WERI-Rb-1 (cell line): Measurements from ENCODE around the gene GPR15LG.
"Not testable (repeated sequence)": the region's sequence is repeated elsewhere in the genome, so short reads cannot be mapped to it uniquely, and the experiment has no call there.

Experiments used
- DNase-seq: peaks from one replicate; pipeline ENCODE4 v3.0.0-alpha.2; 2020
- H3K27ac ChIP-seq: fragments of 250-450 bp; sonication (Bioruptor Pico); 2 replicates; pipeline ENCODE4 v1.5.1; 2020; ENCODE audit warnings: mild to moderate bottlenecking, moderate library complexity
- H3K27me3 ChIP-seq: fragments of 250-450 bp; sonication (Bioruptor Pico); 2 replicates; pipeline ENCODE4 v1.5.1; 2021; ENCODE audit warnings: mild to moderate bottlenecking, low read depth, moderate library complexity; ENCODE audit not compliant: insufficient read depth, severe bottlenecking
- H3K36me3 ChIP-seq: fragments of 250-450 bp; sonication (Bioruptor Pico); 2 replicates; pipeline ENCODE4 v1.5.1; 2020; ENCODE audit warnings: mild to moderate bottlenecking, moderate library complexity
- H3K4me3 ChIP-seq: 2 replicates; pipeline ENCODE4 v1.5.1; 2011; ENCODE audit warnings: low read depth, mild to moderate bottlenecking, control low read depth, low read length
- H3K9me3 ChIP-seq: fragments of 250-450 bp; sonication (Bioruptor Pico); 2 replicates; pipeline ENCODE4 v1.5.1; 2021; ENCODE audit warnings: mild to moderate bottlenecking, moderate library complexity; ENCODE audit not compliant: severe bottlenecking
- CTCF ChIP-seq: IDR thresholded peaks from 2 replicates; pipeline ENCODE4 v1.5.1; 2011; ENCODE audit warnings: low read depth, mild to moderate bottlenecking, control low read depth, inconsistent platforms, low read length

Gene GPR15LG

DNA sequence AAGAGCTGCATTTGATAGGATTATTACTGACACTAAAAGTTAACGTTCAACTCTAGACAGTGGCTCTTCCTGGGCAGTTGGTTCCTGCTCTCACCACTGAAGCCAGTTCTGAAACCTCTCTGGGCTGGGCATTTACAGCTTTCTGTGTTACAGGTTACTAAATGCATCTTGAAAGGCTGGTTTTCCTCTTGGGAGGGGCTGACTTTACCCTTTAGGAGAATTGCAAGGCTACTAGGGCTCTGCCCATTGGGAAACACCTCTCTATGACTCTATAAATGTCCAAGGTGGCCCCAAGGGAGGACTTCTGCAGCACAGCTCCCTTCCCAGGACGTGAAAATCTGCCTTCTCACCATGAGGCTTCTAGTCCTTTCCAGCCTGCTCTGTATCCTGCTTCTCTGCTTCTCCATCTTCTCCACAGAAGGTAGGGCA, at the start of gene GPR15LG:
GPR15LG (plus strand) TSS at position 301 of the 429 bp plus-strand sequence; CDS start at position 352, 51 bp downstream.
- Histone ChIP-seq H3K27me3 (no peaks in the 10 kb centered on the region), H3K9me3 (no peaks in the 10 kb centered on the region), H3K27ac (no peak within 1 kb of the TSS), H3K4me3 (no peak within 1 kb of the TSS), H3K36me3 (no peaks in the 10 kb centered on the region)
- TF ChIP-seq CTCF, result no peak
- no peak for DNase-seq

GRCh38 chr10:84125910-84126784, 47.5 kb upstream of the GPR15LG start:
- peak; percentile 23 for DNase-seq
- not testable (repeated sequence) for H3K9me3 ChIP-seq, H3K27ac ChIP-seq, H3K36me3 ChIP-seq, H3K4me3 ChIP-seq, H3K27me3 ChIP-seq

DNA sequence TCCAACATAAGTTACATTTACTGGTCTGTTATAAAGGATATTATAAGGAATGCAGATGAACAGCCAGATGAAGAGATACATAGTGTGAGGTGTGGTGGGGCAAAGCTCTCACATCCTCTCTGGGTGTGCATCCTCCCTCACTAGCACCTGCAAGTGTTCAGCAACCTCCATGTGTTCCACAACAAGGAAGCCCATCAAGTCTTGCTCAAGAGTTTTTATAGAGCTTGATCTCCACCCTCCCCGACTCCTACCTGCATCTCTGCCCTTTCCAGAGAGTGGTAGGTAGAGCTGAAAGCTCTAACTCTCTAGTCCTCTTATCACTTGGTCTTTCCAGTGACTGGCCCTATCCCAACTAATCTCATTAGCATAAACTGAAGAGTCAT, 46.8 kb upstream of the GPR15LG start:
- Histone ChIP-seq H3K27ac (no peak overlapping the region), H3K9me3 (peaks cover 8% of the 10 kb centered on the region), H3K36me3 (no peaks in the 10 kb centered on the region), H3K27me3 (no peaks in the 10 kb centered on the region), H3K4me3 (no peak overlapping the region)
- DNase-seq, result no peak
- no peak for TF ChIP-seq CTCF

DNA sequence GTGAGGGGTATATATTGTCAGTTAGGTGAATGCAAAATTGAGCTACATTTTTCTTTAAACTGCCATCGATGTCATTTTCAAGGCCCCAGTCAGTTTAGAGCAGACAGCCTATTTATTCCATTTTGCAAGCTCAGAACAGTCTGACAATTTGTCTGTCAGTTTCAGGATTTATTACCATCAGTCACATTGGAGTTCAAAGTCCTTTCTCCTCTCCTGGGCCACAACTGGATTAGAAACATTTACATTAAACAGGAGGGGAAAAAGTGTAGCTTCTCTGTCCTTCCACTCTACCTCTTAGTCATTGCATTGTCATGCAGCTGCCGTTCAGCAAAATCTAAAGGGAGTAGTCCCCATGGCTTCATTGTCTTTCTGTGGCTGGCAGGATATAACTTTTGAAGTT, 37.8 kb upstream of the GPR15LG start:
- TF ChIP-seq CTCF, result no peak
- H3K27me3 ChIP-seq, result no peaks in the 10 kb centered on the region
- DNase-seq, result no peak
- H3K9me3 ChIP-seq, result no peaks in the 10 kb centered on the region
- no peaks in the 10 kb centered on the region; the same call in 1 of the 2 replicates for H3K36me3 ChIP-seq
- H3K27ac ChIP-seq, result no peak overlapping the region
- H3K4me3 ChIP-seq, result no peak overlapping the region

GRCh38 chr10:84137811-84138210, 35.8 kb upstream of the GPR15LG start:
- Histone ChIP-seq H3K36me3 (peaks cover 16% of the 10 kb centered on the region), H3K27me3 (no peaks in the 10 kb centered on the region), H3K4me3 (no peak overlapping the region), H3K9me3 (no peaks in the 10 kb centered on the region), H3K27ac (no peak overlapping the region)
- no peak for DNase-seq
- no peak for TF ChIP-seq CTCF

- no peak for TF ChIP-seq CTCF
- no peak for DNase-seq
- H3K27me3 ChIP-seq, result no peaks in the 10 kb centered on the region
- peak overlapping the region; percentile 69 for H3K27ac ChIP-seq
- H3K36me3 ChIP-seq, result peaks cover 23% of the 10 kb centered on the region
- no peaks in the 10 kb centered on the region for H3K9me3 ChIP-seq
- H3K4me3 ChIP-seq, result peak overlapping the region; percentile 73
These were observed 35.0 kb upstream of the GPR15LG start for GRCh38 chr10:84138478-84139125.
